GM10266 (cell line): Measurements from ENCODE around the gene DYNC2H1.

ENCODE experiments used
- DNase-seq: peaks from one replicate; pipeline ENCODE4 v3.0.0; 2012; ENCODE audit errors: extremely low spot score
- TF ChIP-seq, protein P1 (sequence below): IDR thresholded peaks from 2 replicates; pipeline ENCODE4 v1.5.1; 2012; ENCODE audit warnings: mild to moderate bottlenecking, low read depth; ENCODE audit not compliant: control insufficient read depth, insufficient read depth; ENCODE audit errors: missing control alignments

The DYNC2H1 gene

DNA sequence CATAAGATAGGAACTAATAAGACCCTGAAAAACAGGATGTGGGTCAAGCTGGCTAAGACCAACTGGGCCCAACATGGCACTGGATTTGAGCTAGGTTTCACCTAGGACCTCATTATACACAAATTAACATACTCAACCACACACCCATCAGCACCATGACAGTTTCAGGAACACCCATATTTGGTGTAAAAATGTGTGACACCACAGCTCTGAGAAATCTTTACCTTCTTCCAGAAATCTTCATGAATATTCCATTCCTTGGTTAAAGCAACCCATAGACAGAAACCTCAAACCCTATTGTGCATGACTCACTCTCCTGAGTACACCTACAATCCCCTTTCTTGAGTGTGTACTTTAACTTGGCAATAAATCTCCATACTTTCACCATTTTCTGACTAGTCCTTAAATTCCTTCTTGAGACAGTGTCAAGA, 378.8 kb downstream of the DYNC2H1 start:
- TF ChIP-seq, protein P1, sequence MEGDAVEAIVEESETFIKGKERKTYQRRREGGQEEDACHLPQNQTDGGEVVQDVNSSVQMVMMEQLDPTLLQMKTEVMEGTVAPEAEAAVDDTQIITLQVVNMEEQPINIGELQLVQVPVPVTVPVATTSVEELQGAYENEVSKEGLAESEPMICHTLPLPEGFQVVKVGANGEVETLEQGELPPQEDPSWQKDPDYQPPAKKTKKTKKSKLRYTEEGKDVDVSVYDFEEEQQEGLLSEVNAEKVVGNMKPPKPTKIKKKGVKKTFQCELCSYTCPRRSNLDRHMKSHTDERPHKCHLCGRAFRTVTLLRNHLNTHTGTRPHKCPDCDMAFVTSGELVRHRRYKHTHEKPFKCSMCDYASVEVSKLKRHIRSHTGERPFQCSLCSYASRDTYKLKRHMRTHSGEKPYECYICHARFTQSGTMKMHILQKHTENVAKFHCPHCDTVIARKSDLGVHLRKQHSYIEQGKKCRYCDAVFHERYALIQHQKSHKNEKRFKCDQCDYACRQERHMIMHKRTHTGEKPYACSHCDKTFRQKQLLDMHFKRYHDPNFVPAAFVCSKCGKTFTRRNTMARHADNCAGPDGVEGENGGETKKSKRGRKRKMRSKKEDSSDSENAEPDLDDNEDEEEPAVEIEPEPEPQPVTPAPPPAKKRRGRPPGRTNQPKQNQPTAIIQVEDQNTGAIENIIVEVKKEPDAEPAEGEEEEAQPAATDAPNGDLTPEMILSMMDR, result no peak
- DNase-seq, result no peak

DNA sequence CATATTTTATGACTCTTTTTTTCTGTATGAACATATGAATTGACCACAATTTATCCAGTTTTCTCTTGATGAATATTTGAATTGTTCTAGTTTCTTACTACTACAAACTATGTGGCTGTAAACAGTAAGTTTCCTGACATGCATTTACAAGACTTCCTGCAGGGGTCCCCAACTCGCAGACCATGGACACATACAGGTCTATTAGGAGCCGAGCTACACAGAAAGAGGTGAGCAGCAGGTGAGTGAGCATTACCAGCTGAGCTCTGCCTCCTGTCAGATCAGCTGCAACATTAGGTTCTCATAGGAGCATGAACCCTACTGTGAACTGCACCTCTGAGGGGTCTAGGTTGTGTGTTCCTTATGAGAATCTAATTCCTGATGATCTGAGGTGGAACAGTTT, 379.4 kb downstream of the DYNC2H1 start:
- TF ChIP-seq, protein P1, result no peak
- no peak for DNase-seq

DNA sequence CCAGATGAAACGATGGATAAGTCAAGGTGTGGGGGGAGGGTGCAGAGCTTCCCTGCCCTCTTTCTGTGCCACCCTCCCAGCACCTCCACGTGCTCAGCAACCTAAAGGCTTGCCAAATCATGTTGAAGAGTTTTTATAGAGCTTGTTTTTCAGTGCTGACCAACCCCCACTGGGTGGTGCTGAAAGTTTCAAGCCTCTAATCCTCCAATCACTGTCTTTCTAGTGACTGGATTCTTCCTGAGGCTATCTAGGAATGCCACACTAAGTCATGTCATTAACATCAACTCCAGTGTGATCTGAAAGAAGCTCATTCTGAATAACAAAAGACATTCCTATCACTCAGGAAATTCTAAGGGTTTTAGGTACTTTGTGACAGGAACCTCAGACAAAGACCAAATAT, 382.6 kb downstream of the DYNC2H1 start:
- TF ChIP-seq, protein P1, result no peak

DNA sequence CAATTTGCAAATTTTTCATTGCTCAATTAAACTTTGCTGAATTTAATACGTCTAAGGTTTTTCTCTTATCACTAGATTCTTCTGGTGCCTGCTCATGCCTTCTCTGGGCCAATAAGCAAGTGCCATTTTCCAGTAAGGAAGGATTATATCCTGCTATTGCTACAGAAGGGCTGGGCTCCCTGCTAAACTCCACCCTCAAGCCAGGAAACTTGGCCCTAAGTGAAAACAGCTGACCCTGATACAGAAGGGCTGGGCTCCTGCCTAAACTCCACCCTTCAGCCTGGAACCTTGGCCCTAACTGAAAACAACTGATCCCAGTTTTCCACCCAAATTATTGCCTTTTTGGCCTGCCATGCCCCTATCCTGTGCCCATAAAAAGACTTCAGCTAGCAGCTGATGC, 385.3 kb downstream of the DYNC2H1 start:
- no peak for DNase-seq
- TF ChIP-seq, protein P1, result no peak

More for the DNA sequence above, 382.6 kb downstream of the DYNC2H1 start:
- no peak for DNase-seq

DNA sequence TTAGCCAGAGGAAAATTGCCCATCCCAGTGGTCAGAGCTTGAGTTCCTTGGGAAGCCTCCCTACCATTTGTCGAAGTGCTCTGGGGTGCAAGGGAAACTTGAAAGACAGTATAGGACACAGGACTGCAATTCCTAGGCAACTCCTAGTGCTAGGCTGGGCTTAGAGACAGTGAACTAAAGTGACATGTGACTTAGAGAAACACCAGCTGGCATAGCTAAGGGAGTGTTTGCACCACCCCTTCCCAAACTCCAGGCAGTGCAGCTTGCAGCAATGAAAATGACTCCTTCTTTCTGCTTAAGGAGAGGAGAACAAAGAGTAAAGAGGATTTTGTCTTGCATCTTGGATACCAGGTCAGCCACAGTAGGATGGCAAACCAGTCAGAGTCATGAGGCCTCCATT, 388.0 kb downstream of the DYNC2H1 start:
- DNase-seq, result no peak
- TF ChIP-seq, protein P1, result no peak

DNA sequence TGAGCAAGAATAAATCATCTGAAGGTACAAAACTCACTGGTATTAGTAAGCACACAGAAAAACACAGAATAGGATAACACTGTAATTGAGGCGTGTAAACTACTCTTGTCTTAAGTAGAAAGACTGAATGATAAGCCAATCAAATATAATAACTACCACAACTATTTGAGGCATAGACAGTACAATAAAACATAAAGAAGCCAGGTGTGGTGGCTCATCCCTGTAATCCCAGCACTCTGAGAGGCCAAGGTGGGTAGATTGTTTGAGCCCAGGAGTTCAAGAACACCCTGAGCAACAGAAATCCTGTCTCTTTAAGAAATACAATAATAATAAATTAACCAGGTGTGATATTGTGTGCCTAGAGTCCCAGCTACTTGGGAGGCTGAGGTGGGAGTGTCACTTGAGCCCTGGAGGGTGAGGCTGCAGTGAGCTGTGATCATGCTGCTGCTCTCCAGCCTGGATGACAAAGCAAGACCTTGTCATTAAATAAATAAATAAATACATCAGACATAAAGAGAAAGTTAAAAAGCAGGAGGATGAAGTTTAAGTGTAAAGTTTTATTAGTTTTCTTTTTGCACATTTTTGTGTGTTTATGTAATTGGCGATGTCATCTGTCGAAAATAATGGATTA, 390.6 kb downstream of the DYNC2H1 start:
- DNase-seq, result no peak
- TF ChIP-seq, protein P1, result no peak

DNA sequence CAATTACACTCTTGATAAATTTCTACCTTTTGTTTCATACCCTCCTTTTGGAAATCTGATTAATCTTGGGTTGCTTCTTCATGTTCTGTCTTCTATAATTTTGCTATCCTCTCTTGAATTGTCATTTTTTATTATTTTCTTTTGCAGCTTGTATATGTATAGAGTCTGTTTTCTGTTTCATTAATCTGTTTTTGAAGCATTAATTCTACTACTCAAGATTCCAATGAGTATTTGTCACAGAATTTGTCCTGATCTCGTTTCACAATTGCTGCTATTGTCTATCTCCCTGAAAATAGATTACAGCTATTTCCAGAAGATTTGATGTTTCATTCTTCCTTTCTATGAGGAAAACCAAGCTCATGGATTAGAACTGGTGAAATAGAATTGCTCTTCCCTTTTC, 406.1 kb downstream of the DYNC2H1 start:
- TF ChIP-seq, protein P1, result no peak
- DNase-seq, result no peak
